HEK293T (cell line): ENCODE measurements around the gene RAD51B.

Experiments
- ARNT ChIP-seq: fragments of 450-650 bp; IDR thresholded peaks from 2 replicates; pipeline ENCODE4 v1.6.1; 2017; ENCODE audit warnings: mild to moderate bottlenecking
- BHLHE40 ChIP-seq: fragments of 450-650 bp; IDR thresholded peaks from 2 replicates; pipeline ENCODE4 v1.6.1; 2016; ENCODE audit warnings: mild to moderate bottlenecking, moderate library complexity, borderline replicate concordance
- CTBP1 ChIP-seq: fragments of 450-650 bp; IDR thresholded peaks from 2 replicates; pipeline ENCODE4 v1.6.1; 2016; ENCODE audit warnings: borderline replicate concordance
- FOXA1 ChIP-seq: fragments of 450-650 bp; IDR thresholded peaks from 2 replicates; pipeline ENCODE4 v1.6.1; 2016; ENCODE audit warnings: mild to moderate bottlenecking
- FOXK2 ChIP-seq: fragments of 450-650 bp; IDR thresholded peaks from 2 replicates; pipeline ENCODE4 v1.6.1; 2016; ENCODE audit warnings: mild to moderate bottlenecking
- FOXM1 ChIP-seq: fragments of 450-650 bp; IDR thresholded peaks from 2 replicates; pipeline ENCODE4 v1.6.1; 2017; ENCODE audit warnings: mild to moderate bottlenecking, borderline replicate concordance
- HDGF ChIP-seq: fragments of 450-650 bp; IDR thresholded peaks from 2 replicates; pipeline ENCODE4 v1.6.1; 2017; ENCODE audit warnings: antibody characterized with exemption, borderline replicate concordance
- NFRKB ChIP-seq: fragments of 450-650 bp; IDR thresholded peaks from 2 replicates; pipeline ENCODE4 v1.6.1; 2016; ENCODE audit warnings: mild to moderate bottlenecking, moderate library complexity
- SP1 ChIP-seq: fragments of 450-650 bp; IDR thresholded peaks from 2 replicates; pipeline ENCODE4 v1.6.1; 2017
- SUZ12 ChIP-seq: fragments of 450-650 bp; IDR thresholded peaks from 2 replicates; pipeline ENCODE4 v1.6.1; 2016; ENCODE audit warnings: mild to moderate bottlenecking
- TARDBP ChIP-seq: fragments of 450-650 bp; IDR thresholded peaks from 2 replicates; pipeline ENCODE4 v1.6.1; 2016
- TF ChIP-seq, protein P1 (sequence below): fragments of 450-650 bp; IDR thresholded peaks from 2 replicates; pipeline ENCODE4 v1.6.1; 2016

DNA sequence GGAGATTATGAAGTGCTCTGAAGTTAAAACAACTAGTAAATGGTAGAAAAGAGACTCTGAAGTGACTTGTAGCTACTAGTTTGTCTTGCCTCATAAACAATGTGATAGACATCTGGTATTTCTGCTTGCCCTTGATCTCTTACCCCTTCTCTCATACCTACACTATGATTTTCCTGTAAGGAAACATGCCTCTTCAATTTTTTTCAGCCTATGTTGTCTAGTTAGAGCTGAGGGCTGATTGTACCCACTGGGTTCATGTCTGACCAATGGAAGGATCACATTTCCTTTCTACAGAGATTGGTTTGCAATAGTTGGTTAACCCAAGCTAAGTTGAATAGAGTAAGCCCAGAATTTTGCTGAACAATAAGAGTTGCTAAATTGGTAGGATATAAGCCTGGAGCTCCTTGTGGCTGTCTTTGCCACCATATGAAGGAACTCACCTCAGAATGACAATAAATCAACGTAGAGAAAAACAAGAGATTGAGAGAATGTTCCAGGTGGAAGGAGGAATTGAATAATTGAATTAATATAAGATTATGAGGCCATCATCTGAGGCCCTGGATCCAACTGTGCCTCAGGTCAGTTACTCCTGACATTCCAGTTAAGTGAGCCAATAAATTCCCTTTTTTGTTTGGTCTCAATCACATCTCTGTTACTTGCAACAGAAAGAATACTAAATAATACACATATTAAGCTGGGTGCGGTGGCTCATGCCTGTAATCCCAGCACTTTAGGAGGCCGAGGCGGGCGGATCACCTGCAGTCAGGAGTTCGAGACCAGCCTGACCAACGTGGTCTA, 626.9 kb downstream of the RAD51B start:
- TF ChIP-seq, protein P1, sequence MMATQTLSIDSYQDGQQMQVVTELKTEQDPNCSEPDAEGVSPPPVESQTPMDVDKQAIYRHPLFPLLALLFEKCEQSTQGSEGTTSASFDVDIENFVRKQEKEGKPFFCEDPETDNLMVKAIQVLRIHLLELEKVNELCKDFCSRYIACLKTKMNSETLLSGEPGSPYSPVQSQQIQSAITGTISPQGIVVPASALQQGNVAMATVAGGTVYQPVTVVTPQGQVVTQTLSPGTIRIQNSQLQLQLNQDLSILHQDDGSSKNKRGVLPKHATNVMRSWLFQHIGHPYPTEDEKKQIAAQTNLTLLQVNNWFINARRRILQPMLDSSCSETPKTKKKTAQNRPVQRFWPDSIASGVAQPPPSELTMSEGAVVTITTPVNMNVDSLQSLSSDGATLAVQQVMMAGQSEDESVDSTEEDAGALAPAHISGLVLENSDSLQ: no peak
- TF ChIP-seq SUZ12 (no peak), FOXK2 (no peak), BHLHE40 (no peak), FOXA1 (no peak), SP1 (no peak), NFRKB (no peak), HDGF (no peak), CTBP1 (no peak), FOXM1 (no peak), TARDBP (no peak), ARNT (no peak)
